ENCODE results near the gene CFAP141.

Gene CFAP141

GRCh38 chr1:154206196-154206595 is at the start of gene CFAP141:
CFAP141 (minus strand) TSS chr1:154206333; CDS start chr1:154206307, 26 bp downstream.
- TF ChIP-seq ZFX (IDR thresholded peaks at IDR 0.05) (no peak), CTCF (conservative IDR thresholded peaks at IDR 0.05) (no peak)
- no peak within 1 kb of the TSS for H3K27ac ChIP-seq

- H3K27ac ChIP-seq = no peak overlapping the region
- TF ChIP-seq ZFX (IDR thresholded peaks at IDR 0.05) (no peak), CTCF (conservative IDR thresholded peaks at IDR 0.05) (no peak)
Observed at GRCh38 chr1:154253671-154254070, 47.5 kb upstream of the CFAP141 start.

GRCh38 chr1:154241703-154242351 is 35.7 kb upstream of the CFAP141 start:
- no peak overlapping the region for H3K27ac ChIP-seq
- TF ChIP-seq CTCF (conservative IDR thresholded peaks at IDR 0.05) = no peak
- TF ChIP-seq ZFX (IDR thresholded peaks at IDR 0.05) = no peak

- TF ChIP-seq CTCF (conservative IDR thresholded peaks at IDR 0.05) (no peak), ZFX (IDR thresholded peaks at IDR 0.05) (no peak)
- no peak overlapping the region for H3K27ac ChIP-seq
Observed at GRCh38 chr1:154240294-154240833, 34.2 kb upstream of the CFAP141 start.

GRCh38 chr1:154239491-154239890 is 33.4 kb upstream of the CFAP141 start:
- no peak for TF ChIP-seq CTCF (conservative IDR thresholded peaks at IDR 0.05)
- no peak for TF ChIP-seq ZFX (IDR thresholded peaks at IDR 0.05)
- no peak overlapping the region for H3K27ac ChIP-seq

GRCh38 chr1:154237880-154238506 is 31.9 kb upstream of the CFAP141 start:
- H3K27ac ChIP-seq = no peak overlapping the region
- TF ChIP-seq CTCF (conservative IDR thresholded peaks at IDR 0.05) = no peak
- no peak for TF ChIP-seq ZFX (IDR thresholded peaks at IDR 0.05)

- no peak overlapping the region for H3K27ac ChIP-seq
- TF ChIP-seq ZFX (IDR thresholded peaks at IDR 0.05) (no peak), CTCF (conservative IDR thresholded peaks at IDR 0.05) (no peak)
Observed at GRCh38 chr1:154237435-154237834, 31.3 kb upstream of the CFAP141 start.
